HG02798 (cell line): Measurements from ENCODE around the gene DDHD1.
"Not testable (repeated sequence)": the region's sequence is repeated elsewhere in the genome, so short reads cannot be mapped to it uniquely, and the experiment has no call there.

Experiments used
- ATAC-seq: cut with Tn5 transposase; IDR thresholded peaks from one replicate; pipeline ENCODE4 v1.9.1; 2021; ENCODE audit warnings: mild to moderate bottlenecking; ENCODE audit not compliant: unreplicated experiment, poor library complexity

Gene DDHD1

DNA sequence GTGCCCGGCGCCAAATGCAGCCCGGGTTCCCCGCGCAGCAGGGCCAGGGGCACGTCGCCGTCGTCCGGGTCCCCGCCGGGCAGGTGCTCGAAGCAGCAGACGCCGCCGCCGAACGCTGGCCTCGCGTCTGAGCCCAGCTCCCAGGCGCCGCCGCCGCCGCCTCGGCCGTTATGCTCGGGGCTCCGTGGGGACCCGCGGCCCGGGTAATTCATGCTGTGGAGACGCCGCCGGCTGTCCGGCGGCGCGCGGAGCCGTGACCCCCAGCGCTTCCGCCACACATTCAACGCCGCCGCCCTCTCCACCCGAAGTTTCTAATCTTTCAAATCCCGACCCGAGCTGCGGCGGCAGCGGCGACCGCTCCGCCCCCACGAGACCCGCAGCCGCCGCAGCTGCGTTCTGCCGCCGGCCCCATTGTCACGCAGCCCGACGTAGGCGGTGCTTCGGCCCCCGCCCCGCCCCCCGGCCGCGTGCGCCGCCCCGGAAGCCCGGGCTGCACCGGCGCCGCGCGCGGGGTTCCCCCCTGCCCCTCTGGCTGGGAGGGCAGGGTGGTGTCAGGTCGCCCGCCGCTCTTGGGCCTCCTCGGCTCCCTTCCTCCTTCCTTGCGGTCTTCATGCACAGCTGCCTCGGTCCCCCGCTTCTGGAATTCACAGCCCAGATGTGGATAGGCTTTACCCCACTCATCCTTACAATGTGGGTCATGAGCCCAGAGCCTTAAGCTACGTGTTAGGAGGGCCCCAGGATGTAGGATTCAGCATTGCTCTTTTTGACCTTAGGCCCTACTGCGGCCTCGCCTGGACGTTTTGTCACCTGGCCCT lies at the start of gene DDHD1:
Gene DDHD1, minus strand, starts transcription at position 437 of the 815 bp plus-strand sequence. Its CDS starts 225 bp downstream, at position 212.
- ATAC-seq: peak; percentile 78

DNA sequence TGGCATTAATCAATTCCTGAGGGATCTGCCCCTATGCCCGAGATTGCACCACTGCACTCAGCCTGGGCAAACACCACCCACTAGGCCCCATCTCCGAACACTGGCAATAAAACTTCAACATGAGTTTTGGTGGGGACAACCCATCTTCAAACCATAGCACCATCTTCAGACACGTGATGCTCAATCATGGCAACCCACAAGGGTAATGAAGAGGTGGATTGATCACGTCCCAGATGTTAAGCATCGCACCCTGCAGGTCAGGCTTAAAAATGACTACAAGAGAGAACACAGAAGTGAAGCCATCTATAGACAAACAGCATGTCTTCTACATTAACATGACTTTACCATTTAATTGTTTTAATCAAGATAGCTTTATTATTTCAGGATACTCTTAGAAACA lies 42.8 kb upstream of the DDHD1 start:
- no peak for ATAC-seq

DNA sequence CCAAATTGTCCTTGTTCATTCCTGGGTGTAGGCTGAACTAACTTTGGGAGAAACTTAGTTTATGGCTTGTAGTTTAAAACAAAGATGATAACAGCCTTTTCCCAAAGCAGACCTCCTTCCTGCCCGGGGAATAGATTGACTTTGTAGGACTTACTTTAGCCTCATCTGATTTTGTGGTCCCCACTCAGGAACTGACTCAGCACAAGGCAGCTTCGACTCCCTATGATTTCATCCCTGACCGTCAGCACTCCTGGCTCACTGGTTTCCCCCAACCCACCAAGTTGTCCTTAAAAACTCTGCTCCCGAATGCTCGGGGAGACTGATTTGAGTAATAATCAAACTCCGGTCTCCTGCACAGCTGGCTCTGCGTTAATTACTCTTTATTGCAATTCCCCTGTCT lies 40.1 kb upstream of the DDHD1 start:
- no peak for ATAC-seq

DNA sequence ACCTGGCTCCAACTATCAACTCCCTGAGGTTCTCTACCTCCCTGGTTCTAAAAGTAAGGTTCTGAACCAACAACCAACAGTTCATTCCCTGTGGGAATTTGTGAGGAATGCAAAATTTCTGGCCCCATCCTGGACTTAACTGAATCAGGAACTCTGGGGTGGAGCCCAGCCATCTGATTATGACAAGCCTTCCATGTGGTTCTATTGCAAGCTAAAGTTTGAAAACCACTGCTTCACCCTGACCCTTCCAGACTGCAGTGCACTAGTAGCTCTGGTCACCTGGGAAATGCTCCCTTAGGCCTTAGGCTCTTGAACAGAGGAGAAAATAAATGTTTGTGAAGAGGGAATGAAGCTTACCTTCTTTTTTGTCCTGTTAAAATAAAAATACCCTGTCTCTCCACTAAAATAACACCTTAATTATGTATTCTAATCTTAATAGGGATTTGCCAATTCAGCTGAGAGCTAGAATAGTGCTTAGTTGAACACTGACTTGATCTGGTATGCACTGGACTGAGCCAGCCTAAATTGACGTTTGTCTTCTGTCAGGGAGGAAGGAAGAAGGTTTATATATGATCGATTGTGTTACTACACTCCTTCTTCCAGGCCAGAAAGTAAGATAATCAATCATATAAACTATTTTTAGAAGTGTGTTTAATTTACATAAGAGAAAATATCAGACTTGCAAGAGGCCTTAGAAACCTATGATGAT lies 39.1 kb upstream of the DDHD1 start:
- ATAC-seq: no peak

- ATAC-seq: peak; percentile 66
Observed at GRCh38 chr14:53190938-53191337, 37.8 kb upstream of the DDHD1 start.

DNA sequence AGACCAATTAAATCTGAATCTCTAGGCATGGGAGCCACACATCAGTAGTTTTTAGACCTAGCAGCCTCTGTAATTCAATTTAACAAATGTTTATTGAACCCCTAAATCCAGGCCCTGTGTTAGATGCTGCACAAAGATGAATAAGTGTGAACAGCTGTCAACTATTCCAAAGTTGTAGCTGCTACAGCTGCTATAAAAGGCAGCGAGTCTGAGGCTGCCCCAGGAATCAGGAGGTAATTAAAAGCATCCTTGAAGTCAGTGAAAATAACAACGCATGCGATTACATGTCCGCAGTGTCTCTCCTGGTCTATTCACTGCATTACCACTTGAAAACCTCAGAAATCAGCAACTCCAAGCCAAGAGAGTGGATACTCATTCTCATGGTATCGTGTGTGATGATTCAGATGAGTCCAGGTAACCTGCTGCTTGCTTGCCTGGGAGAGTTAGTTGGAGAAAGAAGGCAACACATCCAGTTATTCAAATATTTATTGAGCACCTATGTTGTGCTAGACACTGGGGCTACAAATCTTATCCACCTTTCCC lies 34.9 kb upstream of the DDHD1 start:
- ATAC-seq: no peak

DNA sequence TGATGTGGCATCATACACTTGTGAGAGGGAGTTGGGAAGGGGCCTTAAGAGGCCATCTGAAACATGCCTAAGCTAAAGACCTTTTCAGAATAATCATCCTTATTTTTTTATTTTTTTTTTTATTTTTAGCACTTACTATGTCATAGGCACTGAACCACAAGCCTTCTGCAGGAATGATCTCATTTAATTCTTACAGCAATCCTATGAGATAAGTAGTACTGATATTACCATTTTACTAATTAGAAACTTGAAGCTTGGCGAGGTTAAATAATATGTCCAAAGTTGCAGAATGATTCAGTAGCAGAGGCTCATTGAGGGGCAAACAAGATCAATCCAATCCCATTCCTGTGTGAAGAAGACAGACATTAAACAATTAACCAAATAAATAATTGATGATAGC lies 33.4 kb upstream of the DDHD1 start:
- ATAC-seq: no peak

DNA sequence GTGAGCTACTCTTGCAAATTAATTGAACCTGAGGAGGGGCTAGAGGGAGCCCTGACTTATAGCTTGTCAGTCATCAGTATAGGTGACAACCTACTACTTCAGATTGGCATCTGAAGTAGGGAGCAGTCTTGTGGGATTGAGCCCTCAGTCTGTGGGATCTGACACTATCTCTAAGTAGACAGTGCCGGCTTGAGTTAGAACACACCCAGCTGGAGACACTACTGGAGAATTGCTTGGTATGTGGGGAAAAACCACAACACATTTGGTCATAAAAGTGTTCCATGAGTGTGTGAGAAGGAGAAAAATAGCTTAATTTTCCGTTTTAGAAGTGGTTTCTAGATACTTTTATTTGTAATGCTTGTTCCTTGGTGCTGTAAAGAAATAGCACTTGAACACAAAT lies 30.5 kb upstream of the DDHD1 start:
- no peak for ATAC-seq

- ATAC-seq: no peak
Observed at GRCh38 chr14:53183056-53183455, 29.9 kb upstream of the DDHD1 start.

GRCh38 chr14:53181463-53182081 lies 28.4 kb upstream of the DDHD1 start:
- not testable (repeated sequence) for ATAC-seq

GRCh38 chr14:53180272-53181221 lies 27.4 kb upstream of the DDHD1 start:
- ATAC-seq: peak; percentile 57

GRCh38 chr14:53179486-53180005 lies 26.4 kb upstream of the DDHD1 start:
- ATAC-seq: not testable (repeated sequence)

DNA sequence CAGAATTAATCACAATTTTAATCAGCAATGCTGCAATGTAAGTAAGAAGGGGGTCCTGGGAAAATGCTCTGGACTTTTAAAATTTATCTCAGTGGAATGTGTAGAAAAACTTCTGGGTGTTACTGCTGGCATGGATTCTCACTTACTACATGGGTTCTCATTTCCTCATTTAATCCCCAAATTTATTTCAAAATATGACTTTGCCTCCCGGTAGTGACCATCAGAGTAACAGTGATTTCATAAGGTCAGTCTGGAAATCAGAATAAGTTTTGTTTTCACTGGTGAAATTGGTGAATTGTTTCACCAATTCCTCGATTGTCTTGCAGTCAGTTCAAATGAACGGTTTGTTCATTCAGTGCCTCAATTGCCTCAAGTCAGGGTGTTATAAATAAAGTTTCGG lies 22.3 kb upstream of the DDHD1 start:
- no peak for ATAC-seq

- ATAC-seq: no peak
Observed at GRCh38 chr14:53174918-53175317, 21.8 kb upstream of the DDHD1 start.

DNA sequence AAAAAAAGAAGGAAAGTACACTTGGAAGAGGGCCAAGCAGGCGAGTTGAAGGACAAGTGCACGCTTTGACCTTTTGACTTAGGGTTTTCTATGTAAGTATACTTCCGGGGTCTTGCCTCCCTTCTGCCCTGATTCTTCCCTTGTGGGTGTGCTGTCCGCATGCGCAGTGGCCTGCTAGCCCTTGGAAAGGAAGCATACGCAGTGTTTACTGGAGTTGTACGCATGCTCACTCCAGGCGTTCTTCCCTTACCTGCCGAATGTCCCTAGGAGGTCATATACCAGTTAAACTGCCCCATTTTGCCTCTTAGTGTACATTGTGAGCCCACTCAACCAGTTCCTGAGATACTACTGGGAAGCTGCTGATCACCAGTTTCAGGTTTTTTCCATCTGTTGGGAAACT lies 15.7 kb upstream of the DDHD1 start:
- no peak for ATAC-seq

GRCh38 chr14:53167602-53168328 lies 14.6 kb upstream of the DDHD1 start:
- ATAC-seq: no peak

GRCh38 chr14:53161758-53162435 lies 8.8 kb upstream of the DDHD1 start:
- ATAC-seq: no peak

- no peak for ATAC-seq
Observed at GRCh38 chr14:53156238-53156637, 3.1 kb upstream of the DDHD1 start.
